GM23338 (cell line): ENCODE data around the gene SMTNL2.

Experiments
- CTCF ChIP-seq, 2 experiments: fragments of 200-600 bp in 1 of 2; sonication (generic) in 1 of 2; conservative IDR thresholded peaks; 2 replicates each; pipeline versions ENCODE4 v1.5.1 to v1.6.1; 2016 to 2017; ENCODE audit warnings: antibody characterized with exemption in 2 of 2, low read depth in 2 of 2, mild to moderate bottlenecking in 2 of 2, moderate library complexity in 1 of 2
- EZH2phosphoT487 ChIP-seq: fragments of 200-600 bp; sonication (generic); IDR thresholded peaks from one replicate; pipeline ENCODE4 v1.8.1; 2018; ENCODE audit warnings: antibody characterized with exemption; ENCODE audit not compliant: unreplicated experiment
- POLR2AphosphoS5 ChIP-seq: IDR thresholded peaks from 2 replicates; pipeline ENCODE4 v1.6.1; 2016; ENCODE audit warnings: antibody characterized with exemption, low read depth
- REST ChIP-seq: IDR thresholded peaks from one replicate; pipeline ENCODE4 v1.6.1; 2018; ENCODE audit warnings: antibody characterized with exemption; ENCODE audit not compliant: unreplicated experiment

GRCh38 chr17:4631836-4632580 is 47.7 kb downstream of the SMTNL2 start:
- no peak for TF ChIP-seq CTCF (conservative IDR thresholded peaks at IDR 0.05; ENCODE audit: low read depth in 2 of 2)
- no peak for TF ChIP-seq EZH2phosphoT487
- no peak for TF ChIP-seq POLR2AphosphoS5
- TF ChIP-seq REST, result no peak
